HepG2 (cell line): Measurements from ENCODE around the gene BANK1. TPM values are rescaled to one million over a fixed set of nuclear protein-coding genes. Genes with fewer than 3 reads are reported as not detected.

Experiments used
- ADNP ChIP-seq: sonication (generic); formaldehyde crosslinking; IDR thresholded peaks from 2 replicates; pipeline ENCODE4 v1.4.0; 2020; ENCODE audit warnings: missing genetic modification reagents
- ASH2L ChIP-seq: fragments of 300-600, 200-600 bp; sonication (generic); IDR thresholded peaks from 2 replicates; pipeline ENCODE4 v1.7.0; 2017; ENCODE audit warnings: low read depth, mild to moderate bottlenecking, moderate library complexity, mixed read lengths, low read length; ENCODE audit not compliant: insufficient read length
- ATF7 ChIP-seq, 2 experiments: fragments of 450-650 bp in 1 of 2; sonication (generic) in 1 of 2; formaldehyde crosslinking in 1 of 2; IDR thresholded peaks; 2 replicates each; pipeline versions ENCODE4 v1.4.0 to v1.6.1; 2016 to 2020; ENCODE audit warnings: antibody characterized with exemption in 1 of 2, mild to moderate bottlenecking in 1 of 2, missing genetic modification reagents in 1 of 2
- CREB1 ChIP-seq, 2 experiments: fragments of 450-650 bp in 1 of 2; IDR thresholded peaks; 2 replicates each; pipeline ENCODE4 v1.6.1; 2016 to 2017; ENCODE audit warnings: control low read depth in 1 of 2, mild to moderate bottlenecking in 1 of 2, missing compliant biosample characterization in 1 of 2, missing genetic modification characterization in 1 of 2
- CREM ChIP-seq, 2 experiments: sonication (generic) in 1 of 2; formaldehyde crosslinking in 1 of 2; IDR thresholded peaks; 2 replicates each; pipeline versions ENCODE4 v1.4.0 to v1.6.1; 2016 to 2020; ENCODE audit warnings: antibody characterized with exemption in 1 of 2, mild to moderate bottlenecking in 1 of 2, missing genetic modification reagents in 1 of 2
- DPF2 ChIP-seq: sonication (generic); formaldehyde crosslinking; IDR thresholded peaks from 2 replicates; pipeline ENCODE4 v1.4.0; 2020; ENCODE audit warnings: mild to moderate bottlenecking, low read depth, missing genetic modification reagents, borderline replicate concordance
- HMGA1 ChIP-seq: sonication (generic); formaldehyde crosslinking; conservative IDR thresholded peaks from 2 replicates; pipeline ENCODE4 v1.4.0; 2020; ENCODE audit warnings: missing genetic modification reagents
- HNRNPK ChIP-seq: fragments of 200-400 bp; formaldehyde crosslinking; IDR thresholded peaks from 2 replicates; pipeline ENCODE4 v1.6.1; 2018; ENCODE audit warnings: low read length, low read depth, moderate library complexity, mild to moderate bottlenecking; ENCODE audit not compliant: poor library complexity, severe bottlenecking
- HOXA5 ChIP-seq: sonication (generic); formaldehyde crosslinking; IDR thresholded peaks from 2 replicates; pipeline ENCODE4 v1.4.0; 2020; ENCODE audit warnings: missing genetic modification reagents
- KAT7 ChIP-seq: IDR thresholded peaks from 2 replicates; pipeline ENCODE4 v1.6.1; 2018; ENCODE audit warnings: borderline replicate concordance, missing compliant biosample characterization
- MAX ChIP-seq: IDR thresholded peaks from 2 replicates; pipeline ENCODE4 v1.6.1; 2012; ENCODE audit warnings: inconsistent platforms
- MIER3 ChIP-seq: IDR thresholded peaks from 2 replicates; pipeline ENCODE4 v1.6.1; 2016; ENCODE audit warnings: missing compliant biosample characterization, borderline replicate concordance
- NCOR1 ChIP-seq: fragments of 200-600 bp; sonication (generic); IDR thresholded peaks from 2 replicates; pipeline ENCODE4 v1.7.0; 2017; ENCODE audit warnings: antibody characterized with exemption, low read length, borderline replicate concordance
- PHF21A ChIP-seq: sonication (generic); formaldehyde crosslinking; IDR thresholded peaks from 2 replicates; pipeline ENCODE4 v1.5.0; 2020; ENCODE audit warnings: mild to moderate bottlenecking, missing genetic modification reagents
- RXRB ChIP-seq: IDR thresholded peaks from 2 replicates; pipeline ENCODE4 v1.6.1; 2016; ENCODE audit warnings: borderline replicate concordance, missing genetic modification reagents, missing compliant biosample characterization
- SSRP1 ChIP-seq: IDR thresholded peaks from 2 replicates; pipeline ENCODE4 v1.6.1; 2016; ENCODE audit warnings: control low read depth
- ZNF12 ChIP-seq: sonication (generic); formaldehyde crosslinking; IDR thresholded peaks from 2 replicates; pipeline ENCODE4 v1.5.0; 2020; ENCODE audit warnings: missing genetic modification reagents
- ZNF138 ChIP-seq: sonication (generic); formaldehyde crosslinking; IDR thresholded peaks from 2 replicates; pipeline ENCODE4 v1.5.0; 2020; ENCODE audit warnings: mild to moderate bottlenecking, low read depth, missing genetic modification reagents
- ZNF260 ChIP-seq: sonication (generic); formaldehyde crosslinking; IDR thresholded peaks from 2 replicates; pipeline ENCODE4 v1.4.0; 2020; ENCODE audit warnings: missing genetic modification reagents, low read depth, mild to moderate bottlenecking, borderline replicate concordance
- ZNF274 ChIP-seq: sonication (generic); formaldehyde crosslinking; IDR thresholded peaks from 2 replicates; pipeline ENCODE4 v1.5.1; 2020; ENCODE audit warnings: mild to moderate bottlenecking, missing genetic modification reagents
- ZNF446 ChIP-seq: sonication (generic); formaldehyde crosslinking; IDR thresholded peaks from 2 replicates; pipeline ENCODE4 v1.5.0; 2020; ENCODE audit warnings: mild to moderate bottlenecking, missing genetic modification reagents
- ZNF569 ChIP-seq: sonication (generic); formaldehyde crosslinking; IDR thresholded peaks from 2 replicates; pipeline ENCODE4 v1.5.0; 2020; ENCODE audit warnings: mild to moderate bottlenecking, missing genetic modification reagents, moderate library complexity, borderline replicate concordance
- ZNF878 ChIP-seq: sonication (generic); formaldehyde crosslinking; IDR thresholded peaks from 2 replicates; pipeline ENCODE4 v1.8.1; 2023; ENCODE audit warnings: mild to moderate bottlenecking, missing genetic modification reagents, moderate library complexity
- polyA plus RNA-seq, 8 experiments: library from polyadenylated mRNA; depleted of rRNA in 3 of 8; stranded (reverse) in 7 of 8; unstranded in 1 of 8; fragments of >200 nt; fragmentation: Illumina TruSeq in 4 of 8; extraction: Trizol in 4 of 8; gene quantifications; 2 replicates each; pipeline versions ENCODE4 v1.2.1 to v1.2.3, GENCODE V29; 2011 to 2016; ENCODE audit warnings: low read depth in 4 of 8, missing spikeins in 1 of 8, mixed read lengths in 1 of 8; ENCODE audit not compliant: insufficient read depth in 1 of 8
- total RNA-seq, 5 experiments: library from RNA; depleted of rRNA; stranded (reverse); fragments of >200 nt; fragmentation: Illumina TruSeq; extraction: Trizol; gene quantifications; 2 replicates each; pipeline ENCODE4 v1.2.3, GENCODE V29; 2016; ENCODE audit warnings: low read depth in 1 of 5
- TF ChIP-seq, protein P1 (sequence below): sonication (generic); formaldehyde crosslinking; IDR thresholded peaks from 2 replicates; pipeline ENCODE4 v1.5.1; 2020; ENCODE audit warnings: missing genetic modification reagents, mild to moderate bottlenecking, borderline replicate concordance
- TF ChIP-seq, protein P2 (sequence below): IDR thresholded peaks from 2 replicates; pipeline ENCODE4 v1.4.0; 2020; ENCODE audit warnings: mild to moderate bottlenecking, missing genetic modification reagents

Gene BANK1
- total and polyA plus RNA-seq, 2 of the 13 experiments (the other 11 are each of a cell fraction or from before 2014, with no cell fraction given), result 0.15 TPM; not detected in 1

DNA sequence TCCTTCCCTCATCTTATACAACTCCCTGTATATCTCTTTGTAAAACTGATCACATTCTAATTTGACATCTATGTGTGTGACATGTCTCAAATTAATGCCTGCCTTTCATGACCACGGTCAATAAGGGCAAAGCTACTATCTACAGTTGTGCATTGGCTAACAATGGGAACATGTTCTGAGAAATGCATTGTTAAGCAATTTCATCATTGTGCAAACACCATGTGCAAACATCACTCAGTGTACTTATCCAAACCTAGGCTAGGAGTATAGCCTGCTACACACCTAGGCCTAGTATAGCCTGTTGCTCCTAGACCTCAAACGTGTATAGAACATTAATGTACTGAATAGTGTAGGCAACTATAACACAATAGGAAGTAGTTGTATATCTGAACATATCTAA lies 95.0 kb downstream of the BANK1 start (continued):
- no peak for TF ChIP-seq ZNF569
- TF ChIP-seq ZNF260 (CRISPR knock-in tag), result no peak
- peak; percentile 34; the same call in 1 of the 2 replicates for TF ChIP-seq CREM (IDR thresholded peaks at IDR 0.05)
- TF ChIP-seq CREM (CRISPR knock-in tag; IDR thresholded peaks at IDR 0.05), result no peak
- TF ChIP-seq ZNF138 (CRISPR knock-in tag), result no peak
- TF ChIP-seq KAT7 (CRISPR knock-in tag), result no peak
- no peak; the same call in 1 of the 2 replicates for TF ChIP-seq NCOR1
- TF ChIP-seq HMGA1 (CRISPR knock-in tag), result no peak
- TF ChIP-seq, protein P1, sequence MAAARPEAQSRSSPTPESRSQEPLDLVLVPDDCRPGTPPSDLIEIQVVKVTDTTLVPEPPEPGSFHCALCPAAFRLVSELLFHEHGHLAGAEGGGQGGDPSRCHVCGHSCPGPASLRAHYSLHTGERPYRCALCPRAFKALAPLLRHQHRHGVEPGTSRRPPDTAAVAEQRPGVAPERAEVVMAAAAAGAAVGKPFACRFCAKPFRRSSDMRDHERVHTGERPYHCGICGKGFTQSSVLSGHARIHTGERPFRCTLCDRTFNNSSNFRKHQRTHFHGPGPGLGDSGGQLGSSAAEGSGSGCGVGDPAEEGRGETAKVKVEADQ (CRISPR knock-in tag), result no peak
- 0 out of 2 replicates have a peak, but pooled peaks have one; percentile 39 for TF ChIP-seq SSRP1 (CRISPR knock-in tag)
- no peak for TF ChIP-seq ASH2L
- no peak for TF ChIP-seq HNRNPK
- TF ChIP-seq CREB1 (IDR thresholded peaks at IDR 0.05), result no peak
- TF ChIP-seq CREB1 (CRISPR knock-in tag; IDR thresholded peaks at IDR 0.05), result peak; percentile 44; the same call in 1 of the 2 replicates
- TF ChIP-seq ZNF446, result no peak
- TF ChIP-seq PHF21A, result no peak
- no peak for TF ChIP-seq ADNP
- no peak for TF ChIP-seq ZNF274 (CRISPR knock-in tag)
- TF ChIP-seq, protein P2, sequence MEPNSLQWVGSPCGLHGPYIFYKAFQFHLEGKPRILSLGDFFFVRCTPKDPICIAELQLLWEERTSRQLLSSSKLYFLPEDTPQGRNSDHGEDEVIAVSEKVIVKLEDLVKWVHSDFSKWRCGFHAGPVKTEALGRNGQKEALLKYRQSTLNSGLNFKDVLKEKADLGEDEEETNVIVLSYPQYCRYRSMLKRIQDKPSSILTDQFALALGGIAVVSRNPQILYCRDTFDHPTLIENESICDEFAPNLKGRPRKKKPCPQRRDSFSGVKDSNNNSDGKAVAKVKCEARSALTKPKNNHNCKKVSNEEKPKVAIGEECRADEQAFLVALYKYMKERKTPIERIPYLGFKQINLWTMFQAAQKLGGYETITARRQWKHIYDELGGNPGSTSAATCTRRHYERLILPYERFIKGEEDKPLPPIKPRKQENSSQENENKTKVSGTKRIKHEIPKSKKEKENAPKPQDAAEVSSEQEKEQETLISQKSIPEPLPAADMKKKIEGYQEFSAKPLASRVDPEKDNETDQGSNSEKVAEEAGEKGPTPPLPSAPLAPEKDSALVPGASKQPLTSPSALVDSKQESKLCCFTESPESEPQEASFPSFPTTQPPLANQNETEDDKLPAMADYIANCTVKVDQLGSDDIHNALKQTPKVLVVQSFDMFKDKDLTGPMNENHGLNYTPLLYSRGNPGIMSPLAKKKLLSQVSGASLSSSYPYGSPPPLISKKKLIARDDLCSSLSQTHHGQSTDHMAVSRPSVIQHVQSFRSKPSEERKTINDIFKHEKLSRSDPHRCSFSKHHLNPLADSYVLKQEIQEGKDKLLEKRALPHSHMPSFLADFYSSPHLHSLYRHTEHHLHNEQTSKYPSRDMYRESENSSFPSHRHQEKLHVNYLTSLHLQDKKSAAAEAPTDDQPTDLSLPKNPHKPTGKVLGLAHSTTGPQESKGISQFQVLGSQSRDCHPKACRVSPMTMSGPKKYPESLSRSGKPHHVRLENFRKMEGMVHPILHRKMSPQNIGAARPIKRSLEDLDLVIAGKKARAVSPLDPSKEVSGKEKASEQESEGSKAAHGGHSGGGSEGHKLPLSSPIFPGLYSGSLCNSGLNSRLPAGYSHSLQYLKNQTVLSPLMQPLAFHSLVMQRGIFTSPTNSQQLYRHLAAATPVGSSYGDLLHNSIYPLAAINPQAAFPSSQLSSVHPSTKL (CRISPR knock-in tag), result peak; percentile 96
- TF ChIP-seq DPF2 (CRISPR knock-in tag), result peak; percentile 46; the same call in 1 of the 2 replicates
- peak; percentile 90 for TF ChIP-seq ZNF12
- peak; percentile 51; the same call in 1 of the 2 replicates for TF ChIP-seq MAX
- TF ChIP-seq RXRB (CRISPR knock-in tag), result 0 out of 2 replicates have a peak, but pooled peaks have one; percentile 29
- TF ChIP-seq MIER3 (CRISPR knock-in tag), result 0 out of 2 replicates have a peak, but pooled peaks have one; percentile 24
- TF ChIP-seq HOXA5, result no peak
- no peak for TF ChIP-seq ZNF878 (CRISPR knock-in tag)
- 0 out of 2 replicates have a peak, but pooled peaks have one; percentile 27 for TF ChIP-seq ATF7 (IDR thresholded peaks at IDR 0.05)
- TF ChIP-seq ATF7 (CRISPR knock-in tag; IDR thresholded peaks at IDR 0.05), result no peak; the same call in 1 of the 2 replicates
